Measurements from ENCODE around the gene FAM120B. TPM values are rescaled to one million over a fixed set of nuclear protein-coding genes. Genes with fewer than 3 reads are reported as not detected.
A peak's percentile ranks its signal among the peaks of the same experiment; 100 is the strongest.

The FAM120B gene
- total and polyA plus RNA-seq, 2 of the 4 experiments (the other 2 are of a cell fraction), result 15.3 to 28.0 TPM

- WGBS, 2 experiments (ENCODE audit: extremely low coverage in 2 of 2, insufficient read length in 1 of 2), result 17% methylated on average over 1 of the region's 3 CpGs; no CpG with 5 or more reads in 1 of the 2 experiments
- Histone ChIP-seq H2BK5ac (ENCODE audit: low read depth, low read length, poor library complexity, severe bottlenecking) (peak overlapping the region; percentile 93), H3K27ac (ENCODE audit: insufficient read depth, low read length) (peak overlapping the region; percentile 55; the same call in 1 of the 2 replicates), H2AFZ (replicated peaks; ENCODE audit: low read length, poor library complexity) (peak overlapping the region; percentile 73), H3K4ac (ENCODE audit: low read depth, low read length) (peak overlapping the region; percentile 95), H3K27me3 (ENCODE audit: control insufficient read depth, insufficient read depth, low read length) (no peaks in the 10 kb centered on the region), H3K9me3 (ENCODE audit: control insufficient read depth, insufficient read depth, low read length) (no peaks in the 10 kb centered on the region), H4K5ac (ENCODE audit: low read depth, low read length) (peak overlapping the region; percentile 78), H3K79me1 (ENCODE audit: low read depth in 1 of 2, low read length in 2 of 2) (peaks cover 0 to 11% of the 10 kb centered on the region in 2 experiments; a peak in 1 of 4 replicates), H2BK20ac (ENCODE audit: low read depth, low read length) (peak overlapping the region; percentile 84), H3K9me1 (ENCODE audit: insufficient read depth, low read length) (peaks cover 14% of the 10 kb centered on the region), H4K91ac (ENCODE audit: insufficient read depth, low read depth, low read length) (peak overlapping the region; percentile 72), H4K8ac (ENCODE audit: low read depth in 2 of 2, low read length in 2 of 2) (peak overlapping the region; percentile 20 to 62; a peak in 3 of 4 replicates), H3K14ac (replicated peaks; ENCODE audit: low read depth, low read length) (peak overlapping the region; percentile 75), H3K4me3 (ENCODE audit: insufficient read depth, low read depth, low read length) (no peak overlapping the region), H2AK9ac (replicated peaks; ENCODE audit: low read depth, low read length, poor library complexity) (peak overlapping the region; percentile 60), H2BK15ac (ENCODE audit: low read depth, low read length) (peak overlapping the region; percentile 45; the same call in 1 of the 3 replicates), H3K56ac (ENCODE audit: extremely low read depth, insufficient read depth, low read length) (no peak overlapping the region; the same call in 1 of the 2 replicates), H2BK120ac (ENCODE audit: low read depth, low read length) (peak overlapping the region; percentile 95), H4K20me1 (ENCODE audit: insufficient read depth, low read length) (no peaks in the 10 kb centered on the region), H3K18ac (ENCODE audit: low read depth, low read length) (peak overlapping the region; percentile 52), H3K9ac (ENCODE audit: low read depth, low read length) (no peak overlapping the region; the same call in 1 of the 2 replicates), H2AK5ac (ENCODE audit: low read depth, low read length) (peak overlapping the region; percentile 74; the same call in 1 of the 2 replicates), H3K23ac (ENCODE audit: low read depth, low read length) (0 out of 2 replicates have a peak overlapping the region, but pooled peaks have one; percentile 77), H3K36me3 (ENCODE audit: control insufficient read depth, insufficient read depth, low read length) (peaks cover 28% of the 10 kb centered on the region), H3K4me1 (ENCODE audit: control insufficient read depth, insufficient read depth, low read length) (peaks cover 26% of the 10 kb centered on the region), H3K4me2 (ENCODE audit: low read depth, low read length) (peak overlapping the region; percentile 24; the same call in 1 of the 2 replicates)
- ATAC-seq (ENCODE audit: low read depth) (peak; percentile 67), DNase-seq (peak; percentile 70)
- in situ Hi-C loops (cut with MboI; ENCODE audit: low sequenced_read_pairs), result no loop called here
- intact Hi-C loops (cut with micrococcal nuclease), result no loop called here
- dilution Hi-C loops (cut with HindIII; ENCODE audit: low sequenced_read_pairs, unreplicated experiment), result no loop called here
- TF ChIP-seq ELK1 (IDR thresholded peaks at IDR 0.05; ENCODE audit: borderline replicate concordance, low read depth, low read length) (no peak), RFX5 (IDR thresholded peaks at IDR 0.05; ENCODE audit: low read depth, low read length) (no peak), SMC3 (IDR thresholded peaks at IDR 0.05; ENCODE audit: low read depth, low read length) (no peak), NFE2L2 (IDR thresholded peaks at IDR 0.05; ENCODE audit: low read depth, low read length) (no peak), MAZ (IDR thresholded peaks at IDR 0.05; ENCODE audit: borderline replicate concordance, low read depth, low read length) (no peak), BHLHE40 (IDR thresholded peaks at IDR 0.05; ENCODE audit: low read depth, low read length) (no peak)
- TF ChIP-seq, protein P1, sequence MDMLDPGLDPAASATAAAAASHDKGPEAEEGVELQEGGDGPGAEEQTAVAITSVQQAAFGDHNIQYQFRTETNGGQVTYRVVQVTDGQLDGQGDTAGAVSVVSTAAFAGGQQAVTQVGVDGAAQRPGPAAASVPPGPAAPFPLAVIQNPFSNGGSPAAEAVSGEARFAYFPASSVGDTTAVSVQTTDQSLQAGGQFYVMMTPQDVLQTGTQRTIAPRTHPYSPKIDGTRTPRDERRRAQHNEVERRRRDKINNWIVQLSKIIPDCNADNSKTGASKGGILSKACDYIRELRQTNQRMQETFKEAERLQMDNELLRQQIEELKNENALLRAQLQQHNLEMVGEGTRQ (IDR thresholded peaks at IDR 0.05; ENCODE audit: low read depth, low read length), result no peak
- no TSS peak for BruUV-seq (replicated peaks)
- ChIA-PET CTCF (no interaction called here), POLR2A (ENCODE audit: unreplicated experiment) (no interaction called here)
These were observed 96.9 kb downstream of the FAM120B start for GRCh38 chr6:170403451-170403850.
